Activated CD8-positive, alpha-beta memory T cell treated with anti-CD3 and anti-CD28 coated beads for 48 hours (primary cell): ENCODE measurements around the gene B3GALT5.

Experiments used
- DNase-seq, 3 experiments: peaks; one replicate each; pipeline ENCODE4 v3.0.0-alpha.2; 2020; ENCODE audit warnings: low read depth in 2 of 3, low spot score in 2 of 3

Gene B3GALT5

GRCh38 chr21:39694750-39695149, 82.0 kb downstream of the B3GALT5 start:
- no peak for DNase-seq

- DNase-seq, result no peak
These were observed 83.5 kb downstream of the B3GALT5 start for GRCh38 chr21:39696196-39696595.

- DNase-seq, result no peak
These were observed 83.9 kb downstream of the B3GALT5 start for GRCh38 chr21:39696618-39697017.

DNA sequence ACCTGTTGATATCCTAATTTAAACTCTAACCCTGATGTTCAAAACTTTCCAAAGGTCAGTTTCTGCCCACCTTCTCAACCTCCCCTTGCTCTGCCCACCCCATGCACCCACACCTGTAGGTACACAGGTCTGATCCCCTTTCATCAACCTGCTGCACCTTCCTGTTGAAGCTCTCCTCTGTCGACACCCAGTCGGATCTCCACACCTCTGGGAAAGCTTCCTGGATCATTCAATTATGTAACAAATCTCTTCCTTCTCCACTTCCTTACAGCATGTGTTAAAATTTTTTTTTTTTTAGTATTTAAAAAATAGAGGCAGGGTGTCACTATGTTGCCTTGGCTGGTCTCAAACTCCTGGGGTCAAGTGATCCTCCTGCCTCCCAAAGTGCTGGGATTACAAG, 87.6 kb downstream of the B3GALT5 start:
- DNase-seq, result no peak

- DNase-seq, result no peak
These were observed 90.8 kb downstream of the B3GALT5 start for GRCh38 chr21:39703578-39703977.

- DNase-seq, result no peak
These were observed 93.1 kb downstream of the B3GALT5 start for GRCh38 chr21:39705849-39706248.

GRCh38 chr21:39707316-39707715, 94.6 kb downstream of the B3GALT5 start:
- no peak for DNase-seq

- no peak for DNase-seq
These were observed 98.1 kb downstream of the B3GALT5 start for GRCh38 chr21:39710866-39711265.

GRCh38 chr21:39712273-39712672, 99.5 kb downstream of the B3GALT5 start:
- no peak for DNase-seq

GRCh38 chr21:39712976-39713375, 100.2 kb downstream of the B3GALT5 start:
- DNase-seq, result no peak

DNA sequence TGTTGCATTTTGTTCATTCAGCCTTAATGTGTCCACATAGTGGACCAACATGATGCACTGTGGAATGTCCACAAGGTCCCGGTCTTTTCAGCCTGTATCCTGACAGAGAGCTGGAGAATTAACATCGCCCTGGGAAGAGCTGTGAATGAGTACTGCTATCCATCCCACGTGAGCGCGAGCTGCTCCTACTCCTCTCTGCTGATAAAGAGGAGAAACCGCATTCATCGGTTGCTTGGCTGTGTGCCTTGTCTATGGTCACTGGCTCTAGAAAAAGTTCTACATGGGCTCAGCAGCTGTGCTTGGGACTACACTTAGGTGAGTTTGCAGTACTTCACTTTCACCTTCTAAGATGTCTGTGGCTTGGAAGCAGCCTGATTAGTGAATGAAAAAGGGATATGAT, 101.2 kb downstream of the B3GALT5 start:
- DNase-seq, result no peak

DNA sequence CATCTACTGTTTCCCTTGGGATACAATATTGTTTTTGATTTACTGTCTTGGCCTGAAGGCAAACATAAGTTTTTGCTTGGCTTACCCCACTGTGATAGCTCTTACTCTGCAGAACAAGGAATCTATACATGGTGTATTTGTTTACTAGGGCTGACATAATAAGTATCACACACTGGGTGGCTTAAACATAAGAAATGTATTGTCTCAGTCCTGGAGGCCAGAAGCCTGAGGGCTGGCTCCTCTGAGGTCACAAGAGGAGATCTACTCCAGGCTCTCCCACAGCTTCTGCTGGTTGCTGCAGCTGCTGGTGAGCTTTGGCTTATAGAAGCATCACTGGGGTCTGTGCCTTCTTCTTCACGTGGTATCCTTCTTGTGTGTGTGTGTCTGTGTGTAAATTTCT, 101.6 kb downstream of the B3GALT5 start:
- no peak for DNase-seq

DNA sequence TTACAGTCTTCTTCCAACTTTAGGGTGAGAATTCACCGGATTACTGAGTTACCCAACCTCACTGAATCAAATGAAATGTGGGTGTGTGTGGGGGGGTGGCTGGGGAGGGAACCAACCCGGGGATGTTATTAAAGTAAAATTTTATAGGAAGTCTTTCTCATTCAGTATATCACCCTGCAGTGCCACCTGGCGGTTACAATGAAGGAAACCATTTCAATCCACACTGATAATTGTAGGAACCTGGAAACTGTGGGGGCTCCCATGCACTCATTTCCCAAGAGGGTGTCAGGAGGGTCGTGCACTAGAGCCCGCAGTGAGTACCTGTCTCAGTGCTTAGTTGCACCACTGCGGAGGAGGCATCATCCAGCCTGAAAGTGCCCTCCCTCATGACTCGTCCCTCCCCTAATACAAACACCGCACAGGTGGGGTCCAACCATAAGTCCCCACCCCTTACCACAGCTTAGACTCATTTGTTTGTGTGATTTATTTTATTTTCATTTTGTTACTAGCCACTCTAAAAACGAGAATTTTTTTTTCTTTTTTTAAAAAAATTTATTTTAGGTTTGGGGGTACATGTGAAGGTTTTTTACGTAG, 103.2 kb downstream of the B3GALT5 start:
- peak in 1 of 3 experiments; percentile 3 for DNase-seq

- no peak for DNase-seq
These were observed 107.5 kb downstream of the B3GALT5 start for GRCh38 chr21:39720126-39720778.

DNA sequence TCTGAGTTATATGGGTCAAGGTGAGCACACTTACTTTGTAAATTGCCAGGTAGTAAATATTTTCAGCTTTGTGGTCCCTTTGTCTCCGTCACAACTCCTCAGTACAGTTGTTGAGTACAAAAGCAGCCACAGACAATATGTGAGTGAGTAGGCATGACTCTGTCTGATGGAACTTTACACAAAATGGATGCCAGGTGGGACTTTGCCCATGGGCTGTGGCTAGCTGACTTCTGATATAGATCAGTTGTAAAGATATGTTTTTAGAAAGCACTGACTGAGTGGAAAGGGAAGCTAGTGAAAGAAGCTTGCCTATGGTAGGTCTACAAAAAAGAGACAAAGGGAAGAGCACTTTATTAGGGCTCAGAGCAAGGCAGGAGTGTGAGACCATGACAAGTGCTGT, 109.1 kb downstream of the B3GALT5 start:
- no peak for DNase-seq
